ENCODE results near the gene GALNT3. TPM values are rescaled to one million over a fixed set of nuclear protein-coding genes. Genes with fewer than 3 reads are reported as not detected.

The GALNT3 gene
- total RNA-seq, 1 experiment from 2014 or later, result 18.5 TPM

DNA sequence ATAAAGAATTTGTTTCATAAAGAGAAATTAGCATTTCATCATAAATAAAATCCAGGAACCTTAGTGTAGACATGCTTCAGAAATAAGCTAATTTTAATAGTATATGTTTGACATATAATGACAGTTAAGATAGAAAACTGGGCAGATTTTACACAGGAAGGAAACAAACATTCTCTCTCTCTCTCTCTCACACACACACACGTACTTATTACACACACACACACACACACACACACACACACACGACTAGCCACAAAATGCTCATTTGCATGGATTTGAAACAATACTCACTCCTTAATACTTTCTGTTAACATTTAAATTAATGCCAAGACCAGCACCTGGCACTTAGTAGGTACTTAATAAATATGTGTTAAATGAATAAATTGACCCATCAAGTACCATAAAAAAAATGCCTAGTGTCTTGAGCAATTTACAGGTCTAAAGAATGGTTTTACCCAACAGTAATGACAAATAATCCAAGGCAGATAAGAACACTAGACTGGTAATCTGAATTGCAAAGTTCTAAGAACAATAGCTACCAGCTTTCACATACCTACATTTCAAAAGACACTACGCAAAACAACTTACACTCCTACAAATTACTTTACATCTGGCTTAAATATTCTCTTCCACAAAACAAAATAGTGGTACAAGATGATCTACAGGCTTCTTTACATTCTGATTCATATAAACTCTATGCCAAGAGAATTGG is 2.9 kb upstream of the GALNT3 start:
- Histone ChIP-seq H2BK12ac (ENCODE audit: insufficient read length, low read depth, low read length) (no peak overlapping the region), H3K14ac (ENCODE audit: insufficient read depth, low read length) (no peak overlapping the region), H4K20me1 (ENCODE audit: control insufficient read depth, insufficient read depth, insufficient read length) (peaks cover 3% of the 10 kb centered on the region), H2BK15ac (ENCODE audit: low read depth, low read length) (no peak overlapping the region), H3K4ac (ENCODE audit: low read depth, low read length) (no peak overlapping the region), H3K27me3 (ENCODE audit: insufficient read depth, low read length) (no peaks in the 10 kb centered on the region), H4K91ac (ENCODE audit: insufficient read length, low read depth, low read length) (no peak overlapping the region), H3K4me1 (ENCODE audit: insufficient read depth, low read length) (peaks cover 2% of the 10 kb centered on the region; the same call in 1 of the 2 replicates), H3K4me2 (ENCODE audit: insufficient read depth, insufficient read length, low read length) (peak overlapping the region; percentile 41), H2AFZ (ENCODE audit: low read length) (no peak overlapping the region), H3K79me1 (ENCODE audit: insufficient read depth, low read depth, low read length, poor library complexity, severe bottlenecking) (no peaks in the 10 kb centered on the region), H3T11ph (ENCODE audit: low read length) (no peak overlapping the region), H4K5ac (ENCODE audit: insufficient read length, low read depth, low read length) (no peak overlapping the region), H3K9ac (ENCODE audit: extremely low read depth, insufficient read length, low read length) (no peak overlapping the region), H2BK120ac (ENCODE audit: low read depth, low read length, poor library complexity, severe bottlenecking) (no peak overlapping the region), H4K8ac (replicated peaks; ENCODE audit: insufficient read length, low read depth, low read length) (no peak overlapping the region), H2BK20ac (ENCODE audit: low read depth, low read length, poor library complexity, severe bottlenecking) (no peak overlapping the region), H3K18ac (ENCODE audit: insufficient read length, low read depth, low read length) (no peak overlapping the region), H3K23ac (ENCODE audit: insufficient read length, low read depth, low read length) (no peak overlapping the region), H2BK5ac (ENCODE audit: insufficient read length, low read length) (no peak overlapping the region), H3K23me2 (ENCODE audit: insufficient read length, low read depth, low read length, poor library complexity, severe bottlenecking) (peaks cover 13% of the 10 kb centered on the region), H3K27ac (ENCODE audit: insufficient read length, low read depth, low read length) (no peak overlapping the region), H3K9me3 (ENCODE audit: control insufficient read depth, low read depth, low read length) (no peaks in the 10 kb centered on the region), H2AK5ac (ENCODE audit: insufficient read length, low read length) (no peak overlapping the region), H3K56ac (ENCODE audit: insufficient read length, low read depth, low read length) (no peak overlapping the region), H3K79me2 (ENCODE audit: insufficient read depth, low read length) (peaks cover 3% of the 10 kb centered on the region; the same call in 1 of the 2 replicates)
- WGBS (ENCODE audit: extremely low coverage, insufficient read length, low lambda C conversion rate), result 100% methylated on average over 1 of the region's 3 CpGs
- H3K36me3 Mint-ChIP-seq (ENCODE audit: insufficient read depth in 1 of 3, low read depth in 3 of 3), result peaks cover 6 to 27% (median 21%) of the 10 kb centered on the region in 3 experiments
- TF ChIP-seq, protein P1, sequence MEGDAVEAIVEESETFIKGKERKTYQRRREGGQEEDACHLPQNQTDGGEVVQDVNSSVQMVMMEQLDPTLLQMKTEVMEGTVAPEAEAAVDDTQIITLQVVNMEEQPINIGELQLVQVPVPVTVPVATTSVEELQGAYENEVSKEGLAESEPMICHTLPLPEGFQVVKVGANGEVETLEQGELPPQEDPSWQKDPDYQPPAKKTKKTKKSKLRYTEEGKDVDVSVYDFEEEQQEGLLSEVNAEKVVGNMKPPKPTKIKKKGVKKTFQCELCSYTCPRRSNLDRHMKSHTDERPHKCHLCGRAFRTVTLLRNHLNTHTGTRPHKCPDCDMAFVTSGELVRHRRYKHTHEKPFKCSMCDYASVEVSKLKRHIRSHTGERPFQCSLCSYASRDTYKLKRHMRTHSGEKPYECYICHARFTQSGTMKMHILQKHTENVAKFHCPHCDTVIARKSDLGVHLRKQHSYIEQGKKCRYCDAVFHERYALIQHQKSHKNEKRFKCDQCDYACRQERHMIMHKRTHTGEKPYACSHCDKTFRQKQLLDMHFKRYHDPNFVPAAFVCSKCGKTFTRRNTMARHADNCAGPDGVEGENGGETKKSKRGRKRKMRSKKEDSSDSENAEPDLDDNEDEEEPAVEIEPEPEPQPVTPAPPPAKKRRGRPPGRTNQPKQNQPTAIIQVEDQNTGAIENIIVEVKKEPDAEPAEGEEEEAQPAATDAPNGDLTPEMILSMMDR (conservative IDR thresholded peaks at IDR 0.05), result no peak
- H3K4me1 Mint-ChIP-seq, result peaks cover 37 to 39% of the 10 kb centered on the region in 2 experiments
- no peaks in the 10 kb centered on the region for H3K27me3 Mint-ChIP-seq (ENCODE audit: low read depth)
- DNase-seq, result no peak
- H3K4me3 Mint-ChIP-seq, result peak overlapping the region; percentile 8 to 21; a peak in 4 of 5 replicates
- H3K27ac Mint-ChIP-seq, result peak overlapping the region; percentile 42 to 90 (median 77); a peak in 5 of 7 replicates
- peaks cover 0 to 4% of the 10 kb centered on the region in 2 experiments; a peak in 1 of 5 replicates for H3K9me3 Mint-ChIP-seq

All from H9 (cell line).